Measurements from ENCODE around the gene RMC1.

Gene RMC1

DNA sequence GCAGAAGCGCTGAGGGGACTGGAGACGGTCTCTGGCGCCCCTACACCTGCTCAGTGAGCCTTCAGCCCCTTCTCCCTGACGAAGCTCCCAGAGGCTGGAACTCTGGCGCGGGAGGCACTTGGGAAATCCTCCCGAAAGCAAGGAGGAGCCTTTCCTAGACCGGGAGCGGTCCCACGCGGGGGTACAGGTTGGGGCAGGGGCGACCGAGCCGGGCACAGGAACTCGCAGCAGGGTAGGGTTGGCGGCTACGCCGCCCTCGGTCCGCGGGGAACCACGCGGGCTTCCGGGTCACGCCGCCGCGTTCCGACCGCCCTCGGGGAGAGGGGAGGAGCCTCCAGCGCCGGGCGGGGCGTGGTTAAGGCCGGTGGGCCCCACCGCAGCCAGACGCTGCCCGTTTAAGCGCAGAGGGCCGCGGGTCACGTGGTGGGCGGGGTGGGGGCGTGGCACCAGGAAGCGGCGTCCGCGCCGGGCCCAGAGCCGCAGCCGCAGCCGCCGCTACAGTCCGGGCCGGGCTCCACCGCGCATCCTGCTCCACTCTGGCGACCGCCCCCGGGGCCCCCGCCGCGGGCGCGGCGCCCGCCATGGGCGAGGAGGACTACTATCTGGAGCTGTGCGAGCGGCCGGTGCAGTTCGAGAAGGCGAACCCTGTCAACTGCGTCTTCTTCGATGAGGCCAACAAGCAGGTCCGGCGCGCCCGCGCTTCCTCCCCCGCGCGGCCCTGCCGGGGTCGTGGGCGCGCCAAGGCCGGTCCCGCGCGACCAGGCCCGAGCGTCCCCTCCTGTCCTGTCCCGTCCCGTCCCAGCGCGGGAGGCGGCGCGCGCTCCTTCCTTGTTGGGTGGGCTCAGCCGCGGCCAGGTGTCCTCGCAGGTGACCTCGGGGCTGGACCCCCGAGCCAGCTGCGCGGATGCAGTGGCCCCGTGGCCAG lies at the start of gene RMC1:
TSS of gene RMC1 (plus strand) at position 474 of the 925 bp plus-strand sequence. CDS start at position 582, 108 bp downstream.
- Mint-ChIP-seq H3K4me3 (peak within 1 kb of the TSS; percentile 93), H3K4me1 (peaks cover 60% of the 10 kb centered on the region), H3K36me3 (peaks cover 12% of the 10 kb centered on the region), H3K27ac (peak within 1 kb of the TSS; percentile 92), H3K9me3 (no peaks in the 10 kb centered on the region), H3K27me3 (no peaks in the 10 kb centered on the region)
- ATAC-seq: peak; percentile 97

DNA sequence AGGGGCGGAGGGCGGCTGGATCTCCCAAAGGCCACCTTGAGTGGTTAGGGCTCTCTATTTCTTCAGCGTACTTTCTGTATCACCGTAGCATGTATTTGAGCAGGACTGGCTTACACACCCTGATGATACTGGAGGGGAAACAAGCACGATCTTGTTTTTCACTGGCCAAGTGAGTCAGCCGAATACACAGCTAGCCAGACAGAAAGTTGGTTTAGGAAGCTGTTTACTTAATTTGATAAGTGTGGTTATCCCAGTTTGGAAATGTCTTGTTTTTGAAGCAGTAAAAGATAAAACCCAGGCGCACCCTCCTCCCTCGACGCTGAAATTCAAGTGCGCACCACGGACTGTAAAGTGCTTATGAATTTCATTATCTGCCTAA lies 49.6 kb upstream of the RMC1 start:
- Mint-ChIP-seq H3K9me3 (peaks cover 2% of the 10 kb centered on the region), H3K27ac (peak overlapping the region; percentile 88), H3K36me3 (peaks cover 15% of the 10 kb centered on the region), H3K27me3 (no peaks in the 10 kb centered on the region), H3K4me1 (peaks cover 65% of the 10 kb centered on the region), H3K4me3 (peak overlapping the region; percentile 95)
- ATAC-seq: peak; percentile 10

DNA sequence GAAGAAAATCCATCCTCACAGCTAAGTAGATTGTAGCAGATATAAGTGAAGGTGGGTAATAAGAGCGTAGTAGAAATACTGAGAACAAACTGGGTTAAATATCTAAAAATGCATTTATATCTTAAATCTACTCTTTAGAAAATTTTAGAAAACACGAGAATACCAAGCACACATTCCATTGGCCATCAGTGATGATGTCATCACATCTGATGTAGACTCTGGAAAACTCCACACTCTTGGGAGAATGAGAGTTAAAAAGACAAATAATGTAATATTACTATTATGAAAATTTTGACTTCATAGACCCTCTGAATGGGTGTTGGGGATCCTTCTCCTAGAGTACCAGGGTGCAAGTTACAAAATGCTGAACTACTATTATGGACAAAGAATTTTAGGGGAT lies 46.5 kb upstream of the RMC1 start:
- Mint-ChIP-seq H3K27ac (no peak overlapping the region), H3K36me3 (peaks cover 25% of the 10 kb centered on the region), H3K4me3 (no peak overlapping the region)

DNA sequence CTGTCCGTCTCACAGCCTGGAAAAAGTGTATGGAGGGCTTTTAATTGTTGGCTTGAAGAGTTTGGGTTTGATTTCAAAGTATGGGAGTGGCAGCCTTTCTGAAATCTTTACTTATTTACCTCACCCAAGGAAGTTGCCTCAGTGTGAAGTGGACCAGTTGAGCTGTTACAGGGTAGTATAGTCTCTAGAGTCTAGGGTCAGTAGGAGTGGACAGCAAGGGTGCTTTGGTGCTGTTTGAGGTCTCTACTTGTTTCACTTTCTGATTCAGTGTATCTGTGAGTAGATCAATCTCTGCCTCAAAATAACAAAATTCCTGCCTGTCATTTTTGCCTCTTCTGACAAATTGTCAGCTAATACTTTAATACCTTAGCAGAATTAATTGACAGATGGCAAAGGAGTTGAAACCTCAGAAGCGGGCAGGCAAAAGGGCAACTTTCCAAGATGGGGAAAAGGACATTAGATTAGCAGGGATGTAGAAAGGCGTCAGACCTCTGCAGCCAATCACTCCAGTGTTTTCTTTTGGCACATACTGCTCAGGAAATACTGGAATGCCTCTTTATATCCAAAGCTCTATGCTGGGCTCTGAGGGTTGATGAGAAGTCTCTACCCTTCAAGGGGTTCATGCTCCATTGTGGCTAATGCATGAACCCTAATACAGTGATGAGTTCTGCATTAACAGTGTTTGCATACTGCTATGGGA lies 44.3 kb upstream of the RMC1 start:
- H3K4me1 Mint-ChIP-seq: peaks cover 74% of the 10 kb centered on the region
- H3K4me3 Mint-ChIP-seq: no peak overlapping the region
- peaks cover 44% of the 10 kb centered on the region for H3K36me3 Mint-ChIP-seq
- no peaks in the 10 kb centered on the region for H3K9me3 Mint-ChIP-seq
- H3K27me3 Mint-ChIP-seq: no peaks in the 10 kb centered on the region
- ATAC-seq: no peak
- H3K27ac Mint-ChIP-seq: peak overlapping the region; percentile 42

More for the DNA sequence above, 46.5 kb upstream of the RMC1 start:
- Mint-ChIP-seq H3K27me3 (no peaks in the 10 kb centered on the region), H3K9me3 (no peaks in the 10 kb centered on the region), H3K4me1 (peaks cover 82% of the 10 kb centered on the region)
- no peak for ATAC-seq

GRCh38 chr18:23459530-23459921 lies 43.8 kb upstream of the RMC1 start:
- Mint-ChIP-seq H3K36me3 (peaks cover 46% of the 10 kb centered on the region), H3K27me3 (no peaks in the 10 kb centered on the region), H3K4me1 (peaks cover 69% of the 10 kb centered on the region), H3K27ac (no peak overlapping the region), H3K4me3 (no peak overlapping the region), H3K9me3 (no peaks in the 10 kb centered on the region)
- no peak for ATAC-seq

GRCh38 chr18:23460285-23461273 lies 42.7 kb upstream of the RMC1 start:
- no peaks in the 10 kb centered on the region for H3K9me3 Mint-ChIP-seq
- ATAC-seq: no peak
- peaks cover 52% of the 10 kb centered on the region for H3K36me3 Mint-ChIP-seq
- H3K4me1 Mint-ChIP-seq: peaks cover 58% of the 10 kb centered on the region
- no peaks in the 10 kb centered on the region for H3K27me3 Mint-ChIP-seq
- H3K4me3 Mint-ChIP-seq: no peak overlapping the region
- H3K27ac Mint-ChIP-seq: peak overlapping the region; percentile 33

GRCh38 chr18:23462876-23463275 lies 40.4 kb upstream of the RMC1 start:
- Mint-ChIP-seq H3K27me3 (no peaks in the 10 kb centered on the region), H3K9me3 (no peaks in the 10 kb centered on the region), H3K4me3 (no peak overlapping the region), H3K27ac (no peak overlapping the region), H3K36me3 (peaks cover 59% of the 10 kb centered on the region), H3K4me1 (peaks cover 42% of the 10 kb centered on the region)
- ATAC-seq: no peak

- no peak for ATAC-seq
- peaks cover 49% of the 10 kb centered on the region for H3K36me3 Mint-ChIP-seq
- H3K4me1 Mint-ChIP-seq: peaks cover 6% of the 10 kb centered on the region
- no peaks in the 10 kb centered on the region for H3K27me3 Mint-ChIP-seq
- no peak overlapping the region for H3K4me3 Mint-ChIP-seq
- no peaks in the 10 kb centered on the region for H3K9me3 Mint-ChIP-seq
- H3K27ac Mint-ChIP-seq: peak overlapping the region; percentile 17
Observed at GRCh38 chr18:23468753-23469459, 34.4 kb upstream of the RMC1 start.

GRCh38 chr18:23470620-23471387 lies 32.5 kb upstream of the RMC1 start:
- no peak for ATAC-seq
- Mint-ChIP-seq H3K4me1 (peaks cover 6% of the 10 kb centered on the region), H3K27ac (peak overlapping the region; percentile 64), H3K27me3 (no peaks in the 10 kb centered on the region), H3K4me3 (no peak overlapping the region), H3K36me3 (peaks cover 54% of the 10 kb centered on the region), H3K9me3 (no peaks in the 10 kb centered on the region)

DNA sequence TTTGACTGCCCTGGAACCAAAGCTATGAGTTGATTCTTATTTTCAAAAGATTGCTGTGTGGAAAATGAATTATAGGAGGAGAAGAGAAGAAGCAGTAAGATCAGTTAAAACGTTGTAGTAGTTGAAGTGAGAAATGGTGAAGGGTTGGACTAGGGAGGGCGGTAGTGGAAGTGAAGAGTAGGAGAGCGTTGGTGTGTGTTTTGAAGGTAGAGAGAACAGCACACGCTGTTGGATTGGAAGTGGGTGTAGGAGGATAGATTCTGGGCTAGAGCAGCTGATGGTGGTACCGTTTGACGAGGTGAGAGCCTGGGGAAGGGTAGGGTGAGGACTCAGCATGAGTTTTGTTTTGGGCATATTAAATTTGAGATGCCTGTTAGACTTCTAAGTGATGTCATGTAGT lies 31.8 kb upstream of the RMC1 start:
- peaks cover 6% of the 10 kb centered on the region for H3K4me1 Mint-ChIP-seq
- no peak overlapping the region for H3K4me3 Mint-ChIP-seq
- H3K36me3 Mint-ChIP-seq: peaks cover 55% of the 10 kb centered on the region
- no peaks in the 10 kb centered on the region for H3K27me3 Mint-ChIP-seq
- no peak for ATAC-seq
- H3K27ac Mint-ChIP-seq: no peak overlapping the region
- no peaks in the 10 kb centered on the region for H3K9me3 Mint-ChIP-seq

DNA sequence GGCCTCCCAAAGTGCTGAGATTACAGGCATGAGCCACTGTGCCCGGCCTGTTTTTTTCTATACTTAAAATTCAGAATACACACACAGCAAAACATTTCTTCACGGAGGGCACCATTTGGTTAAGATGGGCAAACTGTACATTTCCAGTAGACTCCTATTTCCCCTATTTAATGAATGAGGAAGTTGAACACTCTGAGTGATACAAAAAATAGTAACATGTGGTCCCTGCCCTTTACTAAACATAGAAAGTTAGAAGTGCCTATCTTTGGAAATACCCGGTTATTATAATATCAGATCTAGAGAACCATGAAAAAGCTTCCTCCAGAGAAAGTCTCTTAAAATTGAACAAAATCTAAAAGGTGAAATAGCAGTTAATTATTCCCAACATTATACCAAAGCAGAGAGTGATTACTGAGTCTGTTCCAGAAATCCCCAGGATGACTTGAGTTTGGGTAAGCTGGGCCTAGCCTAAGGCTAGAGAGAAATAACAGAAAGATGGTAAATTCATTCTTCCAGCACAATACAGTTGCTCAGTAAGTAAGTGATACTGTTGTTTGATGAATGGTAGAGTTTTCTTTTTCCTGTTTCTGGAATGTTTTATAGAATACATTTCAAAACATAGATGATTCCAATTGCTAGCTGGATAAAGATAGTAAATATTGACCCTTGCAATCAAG lies 23.3 kb upstream of the RMC1 start:
- Mint-ChIP-seq H3K9me3 (no peaks in the 10 kb centered on the region), H3K27ac (peak overlapping the region; percentile 89), H3K4me1 (peaks cover 41% of the 10 kb centered on the region), H3K36me3 (peaks cover 66% of the 10 kb centered on the region), H3K27me3 (no peaks in the 10 kb centered on the region), H3K4me3 (peak overlapping the region; percentile 25)
- ATAC-seq: peak; percentile 93

GRCh38 chr18:23484561-23485182 lies 18.6 kb upstream of the RMC1 start:
- H3K27me3 Mint-ChIP-seq: no peaks in the 10 kb centered on the region
- peak overlapping the region; percentile 46 for H3K27ac Mint-ChIP-seq
- no peak for ATAC-seq
- H3K4me1 Mint-ChIP-seq: peaks cover 46% of the 10 kb centered on the region
- H3K36me3 Mint-ChIP-seq: peaks cover 23% of the 10 kb centered on the region
- no peak overlapping the region for H3K4me3 Mint-ChIP-seq
- H3K9me3 Mint-ChIP-seq: no peaks in the 10 kb centered on the region

DNA sequence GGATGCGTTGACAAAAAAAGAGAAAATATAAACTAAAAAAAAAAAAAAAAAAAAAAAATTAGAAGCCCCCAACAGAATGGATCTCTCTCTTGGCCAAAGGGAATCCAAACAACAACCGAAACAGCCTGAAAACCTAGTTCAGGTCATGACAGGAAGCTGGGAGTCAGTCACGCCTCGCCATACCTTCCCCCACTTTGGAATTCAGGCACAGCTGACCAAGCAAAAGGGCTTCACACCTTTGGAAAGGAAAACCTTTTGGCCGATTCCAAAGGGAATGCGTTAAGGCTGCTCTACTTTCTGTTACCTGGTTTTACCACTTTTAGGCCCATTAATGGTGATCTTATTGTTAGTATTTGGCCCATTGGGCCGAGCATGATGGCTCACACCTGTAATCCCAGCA lies 17.9 kb upstream of the RMC1 start:
- H3K4me3 Mint-ChIP-seq: no peak overlapping the region
- peaks cover 17% of the 10 kb centered on the region for H3K36me3 Mint-ChIP-seq
- H3K27ac Mint-ChIP-seq: peak overlapping the region; percentile 46
- H3K27me3 Mint-ChIP-seq: no peaks in the 10 kb centered on the region
- no peak for ATAC-seq
- peaks cover 40% of the 10 kb centered on the region for H3K4me1 Mint-ChIP-seq
- H3K9me3 Mint-ChIP-seq: no peaks in the 10 kb centered on the region
